Measurements from ENCODE around the gene ARHGAP29.

ARHGAP29 gene

GRCh38 chr1:94255476-94255875 lies 18.1 kb upstream of the ARHGAP29 start:
- Histone ChIP-seq H3K9me3 (replicated peaks; ENCODE audit: insufficient read depth, low read length) (no peaks in the 10 kb centered on the region), H3K4me2 (ENCODE audit: low read depth, low read length) (no peak overlapping the region), H2AFZ (ENCODE audit: low read length) (no peak overlapping the region), H4K20me1 (ENCODE audit: insufficient read depth, low read length) (no peaks in the 10 kb centered on the region), H3F3A (ENCODE audit: insufficient read depth, low read length) (no peaks in the 10 kb centered on the region), H3K4me1 (ENCODE audit: low read length) (no peaks in the 10 kb centered on the region), H3K36me3 (replicated peaks; ENCODE audit: insufficient read depth, low read length) (no peaks in the 10 kb centered on the region), H3K4me3 (ENCODE audit: low read length) (no peak overlapping the region), H3K9me2 (replicated peaks; ENCODE audit: insufficient read depth, low read length) (no peaks in the 10 kb centered on the region), H3K27ac (ENCODE audit: low read length) (no peak overlapping the region), H3K27me3 (replicated peaks; ENCODE audit: insufficient read depth, low read length) (no peaks in the 10 kb centered on the region), H3K79me2 (ENCODE audit: low read length) (no peaks in the 10 kb centered on the region), H3K9ac (ENCODE audit: low read length) (no peak overlapping the region)
- TF ChIP-seq CTCF (IDR thresholded peaks at IDR 0.05; ENCODE audit: low read length) (no peak), EZH2phosphoT487 (IDR thresholded peaks at IDR 0.05; ENCODE audit: low read length) (no peak), EZH2 (optimal IDR thresholded peaks at IDR 0.05; ENCODE audit: low read depth, low read length) (no peak)
- no peak for DNase-seq

GRCh38 chr1:94254073-94254810 lies 16.9 kb upstream of the ARHGAP29 start:
- H3K4me2 ChIP-seq (ENCODE audit: low read depth, low read length), result no peak overlapping the region

GRCh38 chr1:94253456-94254017 lies 16.2 kb upstream of the ARHGAP29 start:
- Histone ChIP-seq H3K27me3 (replicated peaks; ENCODE audit: insufficient read depth, low read length) (no peaks in the 10 kb centered on the region), H3F3A (ENCODE audit: insufficient read depth, low read length) (no peaks in the 10 kb centered on the region), H3K4me1 (ENCODE audit: low read length) (no peaks in the 10 kb centered on the region), H3K9me3 (replicated peaks; ENCODE audit: insufficient read depth, low read length) (no peaks in the 10 kb centered on the region), H2AFZ (ENCODE audit: low read length) (no peak overlapping the region), H3K27ac (ENCODE audit: low read length) (no peak overlapping the region), H3K4me2 (ENCODE audit: low read depth, low read length) (no peak overlapping the region), H3K36me3 (replicated peaks; ENCODE audit: insufficient read depth, low read length) (no peaks in the 10 kb centered on the region), H3K4me3 (ENCODE audit: low read length) (no peak overlapping the region), H4K20me1 (ENCODE audit: insufficient read depth, low read length) (no peaks in the 10 kb centered on the region), H3K9me2 (replicated peaks; ENCODE audit: insufficient read depth, low read length) (no peaks in the 10 kb centered on the region), H3K9ac (ENCODE audit: low read length) (no peak overlapping the region), H3K79me2 (ENCODE audit: low read length) (no peaks in the 10 kb centered on the region)
- TF ChIP-seq EZH2 (optimal IDR thresholded peaks at IDR 0.05; ENCODE audit: low read depth, low read length) (no peak), CTCF (IDR thresholded peaks at IDR 0.05; ENCODE audit: low read length) (no peak), EZH2phosphoT487 (IDR thresholded peaks at IDR 0.05; ENCODE audit: low read length) (no peak)
- no peak for DNase-seq

More at GRCh38 chr1:94254073-94254810, 16.9 kb upstream of the ARHGAP29 start:
- Histone ChIP-seq H3K79me2 (ENCODE audit: low read length) (no peaks in the 10 kb centered on the region), H3F3A (ENCODE audit: insufficient read depth, low read length) (no peaks in the 10 kb centered on the region), H4K20me1 (ENCODE audit: insufficient read depth, low read length) (no peaks in the 10 kb centered on the region), H3K36me3 (replicated peaks; ENCODE audit: insufficient read depth, low read length) (no peaks in the 10 kb centered on the region), H3K27me3 (replicated peaks; ENCODE audit: insufficient read depth, low read length) (no peaks in the 10 kb centered on the region), H2AFZ (ENCODE audit: low read length) (no peak overlapping the region), H3K4me1 (ENCODE audit: low read length) (no peaks in the 10 kb centered on the region), H3K4me3 (ENCODE audit: low read length) (no peak overlapping the region), H3K9ac (ENCODE audit: low read length) (no peak overlapping the region), H3K27ac (ENCODE audit: low read length) (no peak overlapping the region), H3K9me2 (replicated peaks; ENCODE audit: insufficient read depth, low read length) (no peaks in the 10 kb centered on the region), H3K9me3 (replicated peaks; ENCODE audit: insufficient read depth, low read length) (no peaks in the 10 kb centered on the region)
- TF ChIP-seq EZH2phosphoT487 (IDR thresholded peaks at IDR 0.05; ENCODE audit: low read length), result no peak
- TF ChIP-seq EZH2 (optimal IDR thresholded peaks at IDR 0.05; ENCODE audit: low read depth, low read length), result no peak
- TF ChIP-seq CTCF (IDR thresholded peaks at IDR 0.05; ENCODE audit: low read length), result no peak
- DNase-seq, result no peak

Data from MM.1S (cell line).